ENCODE data around the gene TMEM61. TPM values are rescaled to one million over a fixed set of nuclear protein-coding genes. Genes with fewer than 3 reads are reported as not detected.

TMEM61 gene
- polyA plus RNA-seq, 1 of the 3 experiments (the other 2 are of a cell fraction): not detected

DNA sequence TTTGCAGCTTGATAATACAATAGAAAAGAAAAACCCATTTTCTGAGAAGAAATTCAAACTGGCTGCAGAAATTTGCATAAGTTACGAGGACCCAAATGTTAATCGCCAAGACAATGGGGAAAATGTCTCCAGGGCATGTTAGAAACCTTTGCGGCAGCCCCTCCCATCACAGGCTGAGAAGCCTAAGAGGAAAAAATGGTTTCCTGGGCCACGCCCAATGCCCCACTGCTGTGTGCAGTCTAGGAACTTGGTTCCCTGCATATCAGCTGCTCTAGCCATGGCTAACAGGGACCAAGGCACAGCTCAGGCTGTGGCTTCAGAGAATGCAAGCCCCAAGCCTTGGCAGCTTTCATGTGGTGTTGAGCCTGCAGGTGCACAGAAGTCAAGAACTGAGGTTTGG lies 37.5 kb upstream of the TMEM61 start:
- H3K36me3 ChIP-seq (replicated peaks in 1 of 2; ENCODE audit: control insufficient read depth in 1 of 2, insufficient read depth in 2 of 2, low read length in 1 of 2): no peaks in the 10 kb centered on the region
- no peak for DNase-seq
- CTCF ChIA-PET: interaction anchor here (0.6 to 15.1 kb wide), 6 partner anchors 35 to 91 kb away, joined by 3 to 390 read pairs (median 49); partner anchors contain the start of gene BSND
- no peaks in the 10 kb centered on the region for H3K9me3 ChIP-seq
- H3K9me2 ChIP-seq: no peaks in the 10 kb centered on the region
- POLR2A ChIA-PET: no interaction called here
- H3K9ac ChIP-seq: no peak overlapping the region
- peaks cover 9% of the 10 kb centered on the region for H3F3A ChIP-seq (replicated peaks; ENCODE audit: insufficient read depth)
- whole genome bisulfite sequencing (ENCODE audit: low lambda C conversion rate): 65% methylated on average over 4 of the region's 4 CpGs
- no peaks in the 10 kb centered on the region for H3K27me3 ChIP-seq (ENCODE audit: insufficient read depth)
- H3K27ac ChIP-seq (ENCODE audit: low read depth in 2 of 2, low read length in 1 of 2): no peak overlapping the region
- H2AFZ ChIP-seq (ENCODE audit: low read depth): no peak overlapping the region
- peaks cover 0 to 8% of the 10 kb centered on the region in 2 experiments; a peak in 1 of 4 replicates for H3K4me1 ChIP-seq (ENCODE audit: control insufficient read depth in 1 of 2, insufficient read depth in 2 of 2, low read depth in 1 of 2, low read length in 1 of 2)
- no peaks in the 10 kb centered on the region for H4K20me1 ChIP-seq (ENCODE audit: insufficient read depth)
- no peaks in the 10 kb centered on the region for H3K79me2 ChIP-seq (ENCODE audit: insufficient read depth)
- no peak overlapping the region for H3K4me3 ChIP-seq (ENCODE audit: low read depth in 2 of 2, low read length in 1 of 2)
- no peak overlapping the region for H3K4me2 ChIP-seq
- TF ChIP-seq, protein P1, sequence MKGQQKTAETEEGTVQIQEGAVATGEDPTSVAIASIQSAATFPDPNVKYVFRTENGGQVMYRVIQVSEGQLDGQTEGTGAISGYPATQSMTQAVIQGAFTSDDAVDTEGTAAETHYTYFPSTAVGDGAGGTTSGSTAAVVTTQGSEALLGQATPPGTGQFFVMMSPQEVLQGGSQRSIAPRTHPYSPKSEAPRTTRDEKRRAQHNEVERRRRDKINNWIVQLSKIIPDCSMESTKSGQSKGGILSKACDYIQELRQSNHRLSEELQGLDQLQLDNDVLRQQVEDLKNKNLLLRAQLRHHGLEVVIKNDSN (IDR thresholded peaks at IDR 0.05; ENCODE audit: borderline replicate concordance, low read depth): no peak
- TF ChIP-seq POLR2AphosphoS5 (IDR thresholded peaks at IDR 0.05; ENCODE audit: low read depth, low read length) (no peak), RAD21 (IDR thresholded peaks at IDR 0.05; ENCODE audit: low read length) (no peak), FOSL2 (IDR thresholded peaks at IDR 0.05; ENCODE audit: borderline replicate concordance, low read depth) (no peak), MXI1 (IDR thresholded peaks at IDR 0.05; ENCODE audit: low read depth, low read length) (no peak), RFX5 (IDR thresholded peaks at IDR 0.05; ENCODE audit: low read length) (no peak), GABPA (IDR thresholded peaks at IDR 0.05; ENCODE audit: low read depth) (no peak), GATA2 (CRISPR knock-in tag; IDR thresholded peaks at IDR 0.05) (no peak), ELF1 (IDR thresholded peaks at IDR 0.05) (no peak), FOXM1 (IDR thresholded peaks at IDR 0.05; ENCODE audit: low read depth) (no peak), RXRA (IDR thresholded peaks at IDR 0.05; ENCODE audit: borderline replicate concordance, low read depth) (no peak), NRF1 (IDR thresholded peaks at IDR 0.05; ENCODE audit: low read depth, low read length) (no peak), EZH2phosphoT487 (IDR thresholded peaks at IDR 0.05; ENCODE audit: borderline replicate concordance, low read depth) (no peak)
- TF ChIP-seq, protein P2, sequence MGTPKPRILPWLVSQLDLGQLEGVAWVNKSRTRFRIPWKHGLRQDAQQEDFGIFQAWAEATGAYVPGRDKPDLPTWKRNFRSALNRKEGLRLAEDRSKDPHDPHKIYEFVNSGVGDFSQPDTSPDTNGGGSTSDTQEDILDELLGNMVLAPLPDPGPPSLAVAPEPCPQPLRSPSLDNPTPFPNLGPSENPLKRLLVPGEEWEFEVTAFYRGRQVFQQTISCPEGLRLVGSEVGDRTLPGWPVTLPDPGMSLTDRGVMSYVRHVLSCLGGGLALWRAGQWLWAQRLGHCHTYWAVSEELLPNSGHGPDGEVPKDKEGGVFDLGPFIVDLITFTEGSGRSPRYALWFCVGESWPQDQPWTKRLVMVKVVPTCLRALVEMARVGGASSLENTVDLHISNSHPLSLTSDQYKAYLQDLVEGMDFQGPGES (IDR thresholded peaks at IDR 0.05; ENCODE audit: low read depth, low read length): no peak
- TF ChIP-seq, protein P3, sequence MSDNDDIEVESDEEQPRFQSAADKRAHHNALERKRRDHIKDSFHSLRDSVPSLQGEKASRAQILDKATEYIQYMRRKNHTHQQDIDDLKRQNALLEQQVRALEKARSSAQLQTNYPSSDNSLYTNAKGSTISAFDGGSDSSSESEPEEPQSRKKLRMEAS (IDR thresholded peaks at IDR 0.05; ENCODE audit: low read depth): no peak

DNA sequence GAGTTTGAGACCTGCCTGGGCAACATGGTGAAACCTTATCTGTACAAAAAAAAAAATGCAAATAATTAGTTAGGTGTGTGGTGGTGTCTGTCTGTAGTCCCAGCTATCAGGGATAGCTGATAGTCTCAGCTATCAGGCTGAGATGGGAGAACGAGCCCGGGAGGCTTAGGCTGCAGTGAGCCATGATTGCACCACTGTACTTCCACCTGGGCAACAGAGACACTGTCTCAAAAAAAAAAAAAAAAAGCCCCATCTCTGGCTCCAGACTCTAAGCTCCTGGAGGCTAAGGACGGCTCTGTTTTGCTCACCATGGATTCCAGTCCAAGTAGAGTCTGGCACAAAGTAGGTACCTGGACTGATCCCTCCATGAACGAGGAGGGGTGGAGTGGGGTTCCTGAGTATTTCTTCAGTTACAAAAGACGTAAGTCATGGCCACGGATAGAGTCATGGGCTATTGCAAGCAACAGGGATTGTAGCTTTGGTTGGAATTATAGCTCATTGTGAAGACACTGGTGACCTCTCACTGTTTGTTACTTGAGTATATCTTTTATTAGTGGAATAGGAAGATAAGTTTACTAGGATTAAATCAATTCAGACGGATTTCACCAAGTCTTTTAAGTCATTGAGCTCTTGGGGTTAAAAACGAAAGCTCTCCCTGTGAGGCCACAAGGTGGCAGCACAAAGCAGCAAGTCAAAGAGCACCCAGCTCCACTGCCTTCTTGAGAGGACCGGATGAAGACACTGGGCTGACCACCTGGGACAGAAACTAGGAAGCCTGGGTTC lies 35.6 kb upstream of the TMEM61 start:
- Histone ChIP-seq H2AFZ (ENCODE audit: low read depth) (no peak overlapping the region), H3K9ac (no peak overlapping the region), H3F3A (replicated peaks; ENCODE audit: insufficient read depth) (no peaks in the 10 kb centered on the region), H3K4me2 (no peak overlapping the region), H3K79me2 (ENCODE audit: insufficient read depth) (no peaks in the 10 kb centered on the region), H4K20me1 (ENCODE audit: insufficient read depth) (no peaks in the 10 kb centered on the region), H3K9me3 (no peaks in the 10 kb centered on the region), H3K4me3 (ENCODE audit: low read depth in 2 of 2, low read length in 1 of 2) (no peak overlapping the region), H3K9me2 (no peaks in the 10 kb centered on the region), H3K27ac (ENCODE audit: low read depth in 2 of 2, low read length in 1 of 2) (no peak overlapping the region), H3K27me3 (ENCODE audit: insufficient read depth) (no peaks in the 10 kb centered on the region), H3K4me1 (ENCODE audit: control insufficient read depth in 1 of 2, insufficient read depth in 2 of 2, low read depth in 1 of 2, low read length in 1 of 2) (peaks cover 0 to 1% of the 10 kb centered on the region in 2 experiments; a peak in 1 of 4 replicates), H3K36me3 (replicated peaks in 1 of 2; ENCODE audit: control insufficient read depth in 1 of 2, insufficient read depth in 2 of 2, low read length in 1 of 2) (no peaks in the 10 kb centered on the region)
- POLR2A ChIA-PET: interaction anchor here (1.0 kb wide), 1 partner anchor 51 kb away, joined by 3 read pairs; no protein-coding TSS in a partner anchor
- peak; percentile 72 for DNase-seq
- TF ChIP-seq, protein P4, sequence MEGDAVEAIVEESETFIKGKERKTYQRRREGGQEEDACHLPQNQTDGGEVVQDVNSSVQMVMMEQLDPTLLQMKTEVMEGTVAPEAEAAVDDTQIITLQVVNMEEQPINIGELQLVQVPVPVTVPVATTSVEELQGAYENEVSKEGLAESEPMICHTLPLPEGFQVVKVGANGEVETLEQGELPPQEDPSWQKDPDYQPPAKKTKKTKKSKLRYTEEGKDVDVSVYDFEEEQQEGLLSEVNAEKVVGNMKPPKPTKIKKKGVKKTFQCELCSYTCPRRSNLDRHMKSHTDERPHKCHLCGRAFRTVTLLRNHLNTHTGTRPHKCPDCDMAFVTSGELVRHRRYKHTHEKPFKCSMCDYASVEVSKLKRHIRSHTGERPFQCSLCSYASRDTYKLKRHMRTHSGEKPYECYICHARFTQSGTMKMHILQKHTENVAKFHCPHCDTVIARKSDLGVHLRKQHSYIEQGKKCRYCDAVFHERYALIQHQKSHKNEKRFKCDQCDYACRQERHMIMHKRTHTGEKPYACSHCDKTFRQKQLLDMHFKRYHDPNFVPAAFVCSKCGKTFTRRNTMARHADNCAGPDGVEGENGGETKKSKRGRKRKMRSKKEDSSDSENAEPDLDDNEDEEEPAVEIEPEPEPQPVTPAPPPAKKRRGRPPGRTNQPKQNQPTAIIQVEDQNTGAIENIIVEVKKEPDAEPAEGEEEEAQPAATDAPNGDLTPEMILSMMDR (IDR thresholded peaks at IDR 0.05): peak; percentile 91
- no peak for TF ChIP-seq YY1 (IDR thresholded peaks at IDR 0.05; ENCODE audit: low read depth)
- TF ChIP-seq RAD21 (IDR thresholded peaks at IDR 0.05; ENCODE audit: low read length): peak; percentile 82
- TF ChIP-seq SMC3 (IDR thresholded peaks at IDR 0.05; ENCODE audit: low read depth, low read length): peak; percentile 85
- CTCF ChIA-PET: interaction anchor here (0.6 to 15.1 kb wide), 41 partner anchors 10 to 1760 kb away, joined by 3 to 390 read pairs (median 5); partner anchors contain the start of genes BSND and DHCR24
- WGBS (ENCODE audit: low lambda C conversion rate): 28% methylated on average over 9 of the region's 9 CpGs

Data from SK-N-SH (cell line).